Peyer's patch (tissue), 4 donors: ENCODE data around the gene ZC3HAV1L. TPM values are rescaled to one million over a fixed set of nuclear protein-coding genes. Genes with fewer than 3 reads are reported as not detected.

ENCODE experiments used
- DNase-seq, 3 donors: peaks; one replicate each; pipeline ENCODE4 v3.0.0-alpha.2; 2017 to 2019
- H3K27ac ChIP-seq, 4 donors: fragments of 200-600 bp; sonication (generic); one replicate each; pipeline ENCODE4 v1.5.1; 2016 to 2019
- H3K27me3 ChIP-seq, 2 donors: fragments of 200-600 bp; sonication (generic); one replicate each; pipeline ENCODE4 v1.5.1; 2019
- H3K36me3 ChIP-seq, 3 donors: fragments of 200-600 bp; sonication (generic); one replicate each; pipeline ENCODE4 v1.5.1; 2016 to 2019
- H3K4me1 ChIP-seq, 4 donors: fragments of 200-600 bp; sonication (generic); one replicate each; pipeline ENCODE4 v1.5.1; 2016 to 2019
- H3K4me3 ChIP-seq, 4 donors: fragments of 200-600 bp; sonication (generic); 1 replicate in 3 of 4; 2 replicates in 1 of 4; pipeline ENCODE4 v1.5.1; 2016 to 2019; ENCODE audit warnings: mild to moderate bottlenecking in 1 of 4
- H3K9me3 ChIP-seq, 4 donors: fragments of 200-600 bp; sonication (generic); one replicate each; pipeline ENCODE4 v1.5.1; 2016 to 2019; ENCODE audit warnings: mild to moderate bottlenecking in 1 of 4
- CTCF ChIP-seq, 6 experiments: fragments of 450-650 bp in 4 of 6; fragments of 200-600 bp in 2 of 6; sonication (generic) in 1 of 6; IDR thresholded peaks; one replicate each; pipeline ENCODE4 v1.5.1; 2017 to 2019; ENCODE audit warnings: antibody characterized with exemption in 6 of 6, mild to moderate bottlenecking in 3 of 6, moderate library complexity in 1 of 6
- POLR2A ChIP-seq, 2 donors: fragments of 450-650 bp; IDR thresholded peaks; one replicate each; pipeline ENCODE4 v1.5.1; 2017; ENCODE audit warnings: antibody characterized with exemption in 2 of 2, mild to moderate bottlenecking in 2 of 2, moderate library complexity in 2 of 2
- total RNA-seq, 4 donors: library from RNA; depleted of rRNA; stranded (reverse); fragments of >200 nt; gene quantifications; one replicate each; pipeline ENCODE4 v1.1.0, GENCODE V29; 2016

The ZC3HAV1L gene
- total RNA-seq, 4 donors from 2014 or later: 7.7 to 25.6 (median 13.6) TPM

- no peaks in the 10 kb centered on the region for H3K36me3 ChIP-seq
- DNase-seq: no peak
- no peaks in the 10 kb centered on the region for H3K9me3 ChIP-seq
- no peaks in the 10 kb centered on the region for H3K27me3 ChIP-seq
- H3K27ac ChIP-seq: no peak overlapping the region
- TF ChIP-seq CTCF (IDR thresholded peaks at IDR 0.05): no peak
- TF ChIP-seq POLR2A (IDR thresholded peaks at IDR 0.05): no peak
- no peaks in the 10 kb centered on the region for H3K4me1 ChIP-seq
- no peak overlapping the region for H3K4me3 ChIP-seq
Measured at GRCh38 chr7:138999414-138999813, 36.4 kb downstream of the ZC3HAV1L start.

GRCh38 chr7:138992052-138992531 is 43.8 kb downstream of the ZC3HAV1L start:
- Histone ChIP-seq H3K27ac (no peak overlapping the region), H3K27me3 (no peaks in the 10 kb centered on the region), H3K4me1 (no peaks in the 10 kb centered on the region), H3K36me3 (no peaks in the 10 kb centered on the region), H3K4me3 (no peak overlapping the region), H3K9me3 (peaks cover 0 to 4% (median 0%) of the 10 kb centered on the region in 4 donors)
- no peak for DNase-seq
- no peak for TF ChIP-seq POLR2A (IDR thresholded peaks at IDR 0.05)
- no peak for TF ChIP-seq CTCF (IDR thresholded peaks at IDR 0.05)

GRCh38 chr7:138987686-138988085 is 48.2 kb downstream of the ZC3HAV1L start:
- no peak for DNase-seq
- no peak for TF ChIP-seq CTCF (IDR thresholded peaks at IDR 0.05)
- TF ChIP-seq POLR2A (IDR thresholded peaks at IDR 0.05): no peak
- no peaks in the 10 kb centered on the region for H3K27me3 ChIP-seq
- no peak overlapping the region for H3K27ac ChIP-seq
- H3K4me3 ChIP-seq: no peak overlapping the region
- no peaks in the 10 kb centered on the region for H3K4me1 ChIP-seq
- H3K36me3 ChIP-seq: no peaks in the 10 kb centered on the region
- H3K9me3 ChIP-seq: peaks cover 0 to 4% (median 0%) of the 10 kb centered on the region in 4 donors

GRCh38 chr7:138982204-138982623 is 53.6 kb downstream of the ZC3HAV1L start:
- H3K4me3 ChIP-seq: peak overlapping the region; percentile 47 to 73 (median 65)
- H3K4me1 ChIP-seq: peaks cover 0 to 11% (median 0%) of the 10 kb centered on the region in 4 donors
- no peak overlapping the region for H3K27ac ChIP-seq
- TF ChIP-seq CTCF (IDR thresholded peaks at IDR 0.05) (no peak), POLR2A (IDR thresholded peaks at IDR 0.05) (no peak)
- no peaks in the 10 kb centered on the region for H3K27me3 ChIP-seq
- no peaks in the 10 kb centered on the region for H3K9me3 ChIP-seq
- H3K36me3 ChIP-seq: no peaks in the 10 kb centered on the region
- no peak for DNase-seq

GRCh38 chr7:138981332-138982203 is 54.3 kb downstream of the ZC3HAV1L start, which contains the start of gene KIAA1549:
Gene KIAA1549 (minus strand): TSS chr7:138981389. CDS start chr7:138981269, 120 bp downstream.
- no peaks in the 10 kb centered on the region for H3K36me3 ChIP-seq
- peak within 1 kb of the TSS in 1 of 4 donors; percentile 12 for H3K27ac ChIP-seq
- no peaks in the 10 kb centered on the region for H3K27me3 ChIP-seq
- TF ChIP-seq POLR2A (IDR thresholded peaks at IDR 0.05) (no peak), CTCF (IDR thresholded peaks at IDR 0.05) (peak in 3 of 6 experiments; percentile 46 to 75 (median 52))
- peak within 1 kb of the TSS; percentile 47 to 73 (median 65) for H3K4me3 ChIP-seq
- no peaks in the 10 kb centered on the region for H3K9me3 ChIP-seq
- peak; percentile 25 to 79 (median 75) for DNase-seq
- peaks cover 0 to 11% (median 0%) of the 10 kb centered on the region in 4 donors for H3K4me1 ChIP-seq
